ENCODE results near the gene GNG10. TPM values are rescaled to one million over a fixed set of nuclear protein-coding genes. Genes with fewer than 3 reads are reported as not detected.

Gene GNG10
- total and polyA plus RNA-seq, 8 donors, result 12.3 to 93.7 (median 55.1) TPM

- H3K4me1 ChIP-seq, result peaks cover 0 to 9% (median 5%) of the 10 kb centered on the region in 4 donors
- no peak overlapping the region for H3K4me3 ChIP-seq
- no peak for DNase-seq
- no peaks in the 10 kb centered on the region for H3K27me3 ChIP-seq
- H3K36me3 ChIP-seq, result peaks cover 0 to 26% (median 25%) of the 10 kb centered on the region in 4 donors
- no peak overlapping the region for H3K27ac ChIP-seq
- intact Hi-C loops (cut with DNase I; ENCODE audit: low total_unique reads), result no loop called here
- H3K9me3 ChIP-seq, result no peaks in the 10 kb centered on the region
- TF ChIP-seq POLR2AphosphoS5 (IDR thresholded peaks at IDR 0.05) (no peak), POLR2A (IDR thresholded peaks at IDR 0.05) (no peak)
- TF ChIP-seq, protein P1, sequence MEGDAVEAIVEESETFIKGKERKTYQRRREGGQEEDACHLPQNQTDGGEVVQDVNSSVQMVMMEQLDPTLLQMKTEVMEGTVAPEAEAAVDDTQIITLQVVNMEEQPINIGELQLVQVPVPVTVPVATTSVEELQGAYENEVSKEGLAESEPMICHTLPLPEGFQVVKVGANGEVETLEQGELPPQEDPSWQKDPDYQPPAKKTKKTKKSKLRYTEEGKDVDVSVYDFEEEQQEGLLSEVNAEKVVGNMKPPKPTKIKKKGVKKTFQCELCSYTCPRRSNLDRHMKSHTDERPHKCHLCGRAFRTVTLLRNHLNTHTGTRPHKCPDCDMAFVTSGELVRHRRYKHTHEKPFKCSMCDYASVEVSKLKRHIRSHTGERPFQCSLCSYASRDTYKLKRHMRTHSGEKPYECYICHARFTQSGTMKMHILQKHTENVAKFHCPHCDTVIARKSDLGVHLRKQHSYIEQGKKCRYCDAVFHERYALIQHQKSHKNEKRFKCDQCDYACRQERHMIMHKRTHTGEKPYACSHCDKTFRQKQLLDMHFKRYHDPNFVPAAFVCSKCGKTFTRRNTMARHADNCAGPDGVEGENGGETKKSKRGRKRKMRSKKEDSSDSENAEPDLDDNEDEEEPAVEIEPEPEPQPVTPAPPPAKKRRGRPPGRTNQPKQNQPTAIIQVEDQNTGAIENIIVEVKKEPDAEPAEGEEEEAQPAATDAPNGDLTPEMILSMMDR (IDR thresholded peaks at IDR 0.05), result no peak
- WGBS, 5 donors, result 61 to 85% (median 73%) methylated on average over 6 of the region's 6 CpGs
Measured at GRCh38 chr9:111657051-111657450, 4.4 kb upstream of the GNG10 start.

DNA sequence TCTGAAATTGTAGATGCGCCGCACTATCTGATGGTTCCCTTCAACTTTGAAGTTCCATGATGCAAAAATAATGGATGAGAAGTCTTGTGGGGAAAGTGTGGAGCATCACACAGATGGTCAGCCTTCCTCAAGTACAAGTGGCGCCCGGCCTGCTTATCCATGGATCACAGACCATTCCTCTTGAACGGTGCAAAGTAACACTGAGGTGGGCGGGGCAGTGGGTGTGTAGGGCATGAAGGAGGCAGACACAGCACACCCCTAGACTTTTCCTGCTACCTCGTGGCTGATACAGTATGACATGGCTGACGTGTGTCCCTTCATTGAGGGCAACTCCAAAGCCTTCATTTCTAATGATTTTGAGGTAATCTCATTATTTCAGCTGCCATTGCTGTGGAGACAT is 2.5 kb upstream of the GNG10 start:
- DNase-seq, result no peak
- Histone ChIP-seq H3K4me3 (no peak overlapping the region), H3K27ac (no peak overlapping the region), H3K4me1 (peaks cover 12 to 27% (median 18%) of the 10 kb centered on the region in 4 donors), H3K36me3 (peaks cover 0 to 16% (median 13%) of the 10 kb centered on the region in 4 donors), H3K27me3 (no peaks in the 10 kb centered on the region), H3K9me3 (no peaks in the 10 kb centered on the region)
- no peak for TF ChIP-seq EP300 (IDR thresholded peaks at IDR 0.05)
- TF ChIP-seq POLR2AphosphoS5 (IDR thresholded peaks at IDR 0.05), result no peak
- intact Hi-C loops (cut with DNase I; ENCODE audit: low total_unique reads), result no loop called here
- WGBS, 5 donors, result 60 to 62% (median 61%) methylated on average over 8 of the region's 8 CpGs

DNA sequence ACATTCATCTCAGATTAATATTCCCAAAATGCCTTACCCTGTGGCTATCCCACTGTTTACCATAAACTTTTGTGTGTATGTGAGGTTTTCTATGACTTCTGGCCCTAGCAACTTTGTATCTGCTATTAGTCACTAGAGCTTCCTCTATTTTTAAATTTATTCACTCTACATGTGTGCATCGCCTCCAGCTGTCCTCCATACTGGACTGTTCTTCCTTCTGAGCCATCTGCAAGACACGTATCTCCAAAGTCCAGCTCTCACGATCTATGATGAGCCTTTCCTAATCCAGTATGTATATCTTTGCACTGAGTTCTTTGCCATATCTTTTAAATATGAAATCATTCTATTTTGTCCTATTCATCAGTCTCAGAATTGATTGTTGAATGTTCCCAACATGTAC is 1.7 kb upstream of the GNG10 start:
- peaks cover 12 to 34% (median 18%) of the 10 kb centered on the region in 4 donors for H3K4me1 ChIP-seq
- intact Hi-C loops (cut with DNase I; ENCODE audit: low total_unique reads), result no loop called here
- TF ChIP-seq EP300 (IDR thresholded peaks at IDR 0.05) (no peak), POLR2A (IDR thresholded peaks at IDR 0.05) (no peak), POLR2AphosphoS5 (IDR thresholded peaks at IDR 0.05) (no peak)
- TF ChIP-seq, protein P1 (IDR thresholded peaks at IDR 0.05), result no peak
- no peaks in the 10 kb centered on the region for H3K27me3 ChIP-seq
- peaks cover 0 to 8% (median 5%) of the 10 kb centered on the region in 4 donors for H3K36me3 ChIP-seq
- no peak for DNase-seq
- H3K27ac ChIP-seq, result no peak overlapping the region
- no peak overlapping the region for H3K4me3 ChIP-seq
- H3K9me3 ChIP-seq, result no peaks in the 10 kb centered on the region
- WGBS, 5 donors, result 86 to 96% (median 94%) methylated on average over 3 of the region's 3 CpGs

DNA sequence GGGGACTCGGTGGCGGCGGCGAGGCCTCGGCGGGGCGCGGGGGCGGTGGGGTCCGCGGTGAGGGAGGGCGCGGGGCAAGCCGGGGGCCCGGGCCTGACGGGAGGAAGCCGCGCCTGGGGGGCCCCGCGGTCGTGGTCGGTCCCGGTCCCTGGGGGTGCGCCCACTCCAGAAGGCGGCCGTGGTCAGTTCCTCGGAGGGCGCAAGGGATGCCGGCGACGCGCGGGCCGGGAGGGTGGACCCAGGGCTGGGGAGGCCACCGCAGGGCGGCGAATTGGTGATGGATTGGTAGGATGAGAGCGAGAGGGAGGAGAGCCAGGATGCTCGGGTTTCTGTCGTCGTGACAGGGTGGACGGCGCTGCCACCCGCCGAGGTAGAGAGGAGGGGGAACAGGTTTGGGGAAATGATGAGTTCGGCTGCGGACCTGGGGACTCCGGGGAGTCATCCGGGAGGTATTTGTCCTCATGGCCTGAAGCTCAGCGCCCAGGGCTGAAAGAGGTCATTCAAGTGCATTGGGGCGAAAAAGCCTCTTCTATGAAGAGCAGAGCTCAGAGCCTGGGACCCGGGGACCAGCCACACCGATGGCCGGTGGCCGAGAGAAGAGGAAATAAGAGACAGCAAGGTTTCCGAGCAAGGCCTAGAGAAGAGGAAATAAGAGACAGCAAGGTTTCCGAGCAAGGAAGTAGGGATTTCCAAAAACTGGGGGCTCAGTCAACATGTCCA is 557 bp downstream of the GNG10 start:
- Histone ChIP-seq H3K36me3 (peaks cover 0 to 10% (median 5%) of the 10 kb centered on the region in 4 donors), H3K4me1 (peaks cover 12 to 34% (median 18%) of the 10 kb centered on the region in 4 donors), H3K4me3 (peak overlapping the region; percentile 73 to 89 (median 83)), H3K27ac (peak overlapping the region; percentile 76 to 93 (median 82)), H3K9me3 (no peaks in the 10 kb centered on the region), H3K27me3 (no peaks in the 10 kb centered on the region)
- peak; percentile 30 to 71 for DNase-seq
- intact Hi-C loops (cut with DNase I; ENCODE audit: low total_unique reads), result no loop called here
- 0 to 2% (median 1%) methylated on average over 20 to 57 of the region's 57 CpGs for WGBS, 5 donors
- TF ChIP-seq EP300 (IDR thresholded peaks at IDR 0.05) (no peak), POLR2AphosphoS5 (IDR thresholded peaks at IDR 0.05) (no peak), POLR2A (IDR thresholded peaks at IDR 0.05) (no peak)
- TF ChIP-seq, protein P1 (IDR thresholded peaks at IDR 0.05), result no peak
